ENCODE results near the gene OPHN1. TPM values are rescaled to one million over a fixed set of nuclear protein-coding genes. Genes with fewer than 3 reads are reported as not detected.
"Not testable (repeated sequence)": the region's sequence is repeated elsewhere in the genome, so short reads cannot be mapped to it uniquely, and the experiment has no call there.

Gene OPHN1
- total RNA-seq, 1 donor from 2014 or later: 8.0 TPM

- DNase-seq (ENCODE audit: missing footprints); intact Hi-C loops (cut with DNase I); ATAC-seq: not testable (repeated sequence)
These were observed 55.7 kb downstream of the OPHN1 start for GRCh38 chrX:68377579-68377978.

- no peak for ATAC-seq
- DNase-seq (ENCODE audit: missing footprints): no peak
- intact Hi-C loops (cut with DNase I): no loop called here
These were observed 56.9 kb downstream of the OPHN1 start for GRCh38 chrX:68376373-68376772.

- DNase-seq (ENCODE audit: missing footprints): no peak
- ATAC-seq: no peak
These were observed 57.5 kb downstream of the OPHN1 start for GRCh38 chrX:68375803-68376202.

GRCh38 chrX:68372665-68373064 is 60.6 kb downstream of the OPHN1 start:
- no peak for ATAC-seq
- no peak for DNase-seq (ENCODE audit: missing footprints)
- intact Hi-C loops (cut with DNase I): no loop called here

More at GRCh38 chrX:68375803-68376202, 57.5 kb downstream of the OPHN1 start:
- intact Hi-C loops (cut with DNase I): no loop called here

GRCh38 chrX:68369559-68369958 is 63.7 kb downstream of the OPHN1 start:
- DNase-seq (ENCODE audit: missing footprints) (no peak), ATAC-seq (no peak)
- intact Hi-C loops (cut with DNase I): no loop called here

GRCh38 chrX:68365341-68365740 is 68.0 kb downstream of the OPHN1 start:
- DNase-seq (ENCODE audit: missing footprints): no peak
- ATAC-seq: peak; percentile 52
- intact Hi-C loops (cut with DNase I): no loop called here

GRCh38 chrX:68363984-68364383 is 69.3 kb downstream of the OPHN1 start:
- no peak for DNase-seq (ENCODE audit: missing footprints)
- intact Hi-C loops (cut with DNase I): no loop called here
- no peak for ATAC-seq

GRCh38 chrX:68358679-68359078 is 74.6 kb downstream of the OPHN1 start:
- DNase-seq (ENCODE audit: missing footprints): no peak
- ATAC-seq: no peak
- intact Hi-C loops (cut with DNase I): no loop called here

GRCh38 chrX:68355629-68355920 is 77.7 kb downstream of the OPHN1 start:
- DNase-seq (ENCODE audit: missing footprints) (no peak), ATAC-seq (no peak)
- intact Hi-C loops (cut with DNase I): no loop called here

GRCh38 chrX:68354879-68355628 is 78.2 kb downstream of the OPHN1 start:
- DNase-seq (ENCODE audit: missing footprints) (no peak), ATAC-seq (no peak)
- intact Hi-C loops (cut with DNase I): no loop called here

GRCh38 chrX:68345025-68345424 is 88.3 kb downstream of the OPHN1 start:
- ATAC-seq (no peak), DNase-seq (ENCODE audit: missing footprints) (no peak)
- intact Hi-C loops (cut with DNase I): no loop called here

- ATAC-seq (no peak), DNase-seq (ENCODE audit: missing footprints) (no peak)
- intact Hi-C loops (cut with DNase I): no loop called here
These were observed 89.7 kb downstream of the OPHN1 start for GRCh38 chrX:68343551-68343950.

GRCh38 chrX:68332201-68332731 is 101.0 kb downstream of the OPHN1 start:
- intact Hi-C loops (cut with DNase I): no loop called here
- ATAC-seq (peak; percentile 52), DNase-seq (ENCODE audit: missing footprints) (no peak)

- ATAC-seq; intact Hi-C loops (cut with DNase I); DNase-seq (ENCODE audit: missing footprints): not testable (repeated sequence)
These were observed 106.5 kb downstream of the OPHN1 start for GRCh38 chrX:68326841-68327240.

- ATAC-seq: peak; percentile 23
- intact Hi-C loops (cut with DNase I): no loop called here
These were observed 125.5 kb downstream of the OPHN1 start for GRCh38 chrX:68307769-68308168.

GRCh38 chrX:68304602-68305001 is 128.7 kb downstream of the OPHN1 start:
- intact Hi-C loops (cut with DNase I): no loop called here
- ATAC-seq: no peak
- DNase-seq (ENCODE audit: missing footprints): no peak

More at GRCh38 chrX:68307769-68308168, 125.5 kb downstream of the OPHN1 start:
- no peak for DNase-seq (ENCODE audit: missing footprints)

- no peak for ATAC-seq
- no peak for DNase-seq (ENCODE audit: missing footprints)
- intact Hi-C loops (cut with DNase I): no loop called here
These were observed 133.4 kb downstream of the OPHN1 start for GRCh38 chrX:68299898-68300297.

GRCh38 chrX:68292471-68292870 is 140.8 kb downstream of the OPHN1 start:
- ATAC-seq (no peak), DNase-seq (ENCODE audit: missing footprints) (no peak)
- intact Hi-C loops (cut with DNase I): no loop called here

- ATAC-seq (no peak), DNase-seq (ENCODE audit: missing footprints) (no peak)
- intact Hi-C loops (cut with DNase I): no loop called here
These were observed 145.2 kb downstream of the OPHN1 start for GRCh38 chrX:68288127-68288526.

- DNase-seq (ENCODE audit: missing footprints) (no peak), ATAC-seq (no peak)
- intact Hi-C loops (cut with DNase I): no loop called here
These were observed 145.9 kb downstream of the OPHN1 start for GRCh38 chrX:68287419-68287818.

GRCh38 chrX:68286980-68287379 is 146.3 kb downstream of the OPHN1 start:
- ATAC-seq (no peak), DNase-seq (ENCODE audit: missing footprints) (no peak)
- intact Hi-C loops (cut with DNase I): no loop called here

Measured in Right ventricle myocardium inferior (tissue), 1 donor.